AG09309 (cell line): ENCODE data around the gene MADCAM1.

Experiments
- DNase-seq: peaks from one replicate; pipeline ENCODE4 v3.0.0-alpha.2; 2010; ENCODE audit warnings: low read depth
- H3K4me3 ChIP-seq: 2 replicates; pipeline ENCODE4 v1.5.1; 2011; ENCODE audit warnings: mild to moderate bottlenecking, low read depth, low read length, moderate library complexity; ENCODE audit not compliant: control insufficient read depth
- TF ChIP-seq, protein P1 (sequence below): IDR thresholded peaks from 2 replicates; pipeline ENCODE4 v1.5.1; 2011; ENCODE audit warnings: mild to moderate bottlenecking, low read depth, low read length, inconsistent platforms; ENCODE audit not compliant: insufficient read depth, control insufficient read depth; ENCODE audit errors: missing control alignments

MADCAM1 gene

DNA sequence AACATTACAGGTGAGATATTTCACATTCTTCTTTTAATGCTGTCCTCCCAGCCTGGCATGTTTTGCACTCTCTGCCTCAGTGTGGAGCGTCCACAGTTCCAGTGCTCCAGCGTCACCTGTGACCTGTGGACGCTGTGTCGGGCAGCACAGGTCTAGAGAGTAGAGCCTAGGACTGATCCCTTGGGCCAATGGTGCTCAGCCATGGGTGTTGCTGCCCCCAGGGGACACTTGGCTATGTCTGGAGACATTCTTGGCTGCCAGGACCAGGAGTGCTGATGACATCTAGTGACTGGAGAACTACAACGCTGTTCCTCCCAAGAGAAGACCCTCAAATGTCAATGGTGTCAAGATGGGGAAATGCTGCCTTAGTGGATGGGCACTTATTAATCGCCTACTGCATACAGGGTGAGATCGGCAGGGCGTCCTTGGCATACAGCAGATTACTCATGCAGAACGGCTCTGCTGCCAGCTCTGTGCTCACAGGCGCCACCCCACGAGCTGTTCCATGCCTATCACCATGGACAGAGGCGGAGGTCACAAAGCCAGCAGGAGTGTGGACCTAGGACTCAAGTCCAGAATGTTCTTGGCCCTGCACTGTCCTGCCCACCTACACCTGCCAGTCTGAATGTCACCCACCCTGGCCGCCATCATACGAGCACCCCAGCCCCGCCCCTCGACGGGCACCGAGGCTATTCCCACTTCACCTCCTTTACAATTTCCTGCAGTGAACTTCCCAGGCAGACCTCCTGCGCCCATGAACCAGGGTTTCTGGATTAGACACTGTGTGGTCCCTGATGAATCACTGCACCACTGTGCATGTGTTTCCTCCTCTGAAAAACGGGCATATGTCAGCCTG is 13.9 kb upstream of the MADCAM1 start:
- no peak overlapping the region for H3K4me3 ChIP-seq
- DNase-seq: no peak
- TF ChIP-seq, protein P1, sequence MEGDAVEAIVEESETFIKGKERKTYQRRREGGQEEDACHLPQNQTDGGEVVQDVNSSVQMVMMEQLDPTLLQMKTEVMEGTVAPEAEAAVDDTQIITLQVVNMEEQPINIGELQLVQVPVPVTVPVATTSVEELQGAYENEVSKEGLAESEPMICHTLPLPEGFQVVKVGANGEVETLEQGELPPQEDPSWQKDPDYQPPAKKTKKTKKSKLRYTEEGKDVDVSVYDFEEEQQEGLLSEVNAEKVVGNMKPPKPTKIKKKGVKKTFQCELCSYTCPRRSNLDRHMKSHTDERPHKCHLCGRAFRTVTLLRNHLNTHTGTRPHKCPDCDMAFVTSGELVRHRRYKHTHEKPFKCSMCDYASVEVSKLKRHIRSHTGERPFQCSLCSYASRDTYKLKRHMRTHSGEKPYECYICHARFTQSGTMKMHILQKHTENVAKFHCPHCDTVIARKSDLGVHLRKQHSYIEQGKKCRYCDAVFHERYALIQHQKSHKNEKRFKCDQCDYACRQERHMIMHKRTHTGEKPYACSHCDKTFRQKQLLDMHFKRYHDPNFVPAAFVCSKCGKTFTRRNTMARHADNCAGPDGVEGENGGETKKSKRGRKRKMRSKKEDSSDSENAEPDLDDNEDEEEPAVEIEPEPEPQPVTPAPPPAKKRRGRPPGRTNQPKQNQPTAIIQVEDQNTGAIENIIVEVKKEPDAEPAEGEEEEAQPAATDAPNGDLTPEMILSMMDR: no peak

DNA sequence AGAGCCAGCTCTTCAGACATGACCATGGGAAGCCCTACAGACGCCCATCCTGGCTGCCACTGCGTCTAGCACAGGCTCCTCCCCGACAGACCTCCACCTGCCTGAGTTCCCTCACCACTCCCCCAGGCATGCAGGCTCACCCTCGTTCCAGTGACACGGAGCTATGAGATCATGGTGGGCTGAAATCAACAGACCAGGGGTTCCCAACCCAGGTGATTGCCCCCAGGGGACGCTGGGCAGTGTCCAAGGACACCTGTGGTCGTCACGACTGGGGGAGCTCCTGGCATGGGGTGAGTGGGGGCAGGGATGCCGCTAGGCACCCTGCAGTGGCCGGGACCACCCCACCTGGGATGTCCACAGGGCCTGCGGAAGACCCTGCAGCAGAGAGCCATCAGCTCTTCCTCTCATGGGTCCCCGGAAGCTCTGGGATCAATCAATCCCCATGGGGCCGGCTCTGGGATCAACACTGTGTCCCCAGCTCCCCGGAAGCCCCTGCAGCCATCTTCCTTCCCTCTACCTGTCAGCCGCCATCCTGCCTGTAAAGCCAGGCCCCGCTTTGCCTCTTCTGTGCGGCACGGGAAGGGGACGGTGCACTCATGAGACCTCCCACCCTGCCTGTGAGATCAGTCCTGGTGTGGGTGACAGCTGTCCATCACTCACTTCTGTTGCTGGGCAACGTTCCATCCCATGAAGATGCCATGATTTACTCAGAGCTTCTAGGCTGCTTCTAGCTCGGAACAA is 12.8 kb upstream of the MADCAM1 start:
- TF ChIP-seq, protein P1: no peak
- no peak for DNase-seq
- H3K4me3 ChIP-seq: no peak overlapping the region

DNA sequence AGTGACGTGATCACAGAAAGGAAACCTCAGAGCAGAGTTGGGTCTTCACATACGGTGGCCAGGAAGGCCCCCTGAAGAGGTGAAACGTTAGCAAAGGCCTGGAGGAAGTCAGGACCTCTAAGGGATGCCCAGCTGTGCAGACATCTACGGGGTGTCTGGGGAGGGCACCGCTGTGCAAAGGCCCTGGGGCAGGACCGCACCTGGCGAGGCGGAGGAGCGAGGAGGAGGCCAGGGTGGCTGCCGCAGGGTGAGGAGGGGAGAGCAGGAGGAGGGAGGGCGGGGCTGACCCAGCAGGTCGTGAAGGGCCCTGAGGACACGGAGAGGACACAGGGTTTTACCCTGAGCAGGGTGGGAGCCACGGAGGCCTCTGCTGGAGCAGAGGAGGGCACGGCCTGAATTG is 11.8 kb upstream of the MADCAM1 start:
- TF ChIP-seq, protein P1: no peak
- no peak overlapping the region for H3K4me3 ChIP-seq
- DNase-seq: no peak

DNA sequence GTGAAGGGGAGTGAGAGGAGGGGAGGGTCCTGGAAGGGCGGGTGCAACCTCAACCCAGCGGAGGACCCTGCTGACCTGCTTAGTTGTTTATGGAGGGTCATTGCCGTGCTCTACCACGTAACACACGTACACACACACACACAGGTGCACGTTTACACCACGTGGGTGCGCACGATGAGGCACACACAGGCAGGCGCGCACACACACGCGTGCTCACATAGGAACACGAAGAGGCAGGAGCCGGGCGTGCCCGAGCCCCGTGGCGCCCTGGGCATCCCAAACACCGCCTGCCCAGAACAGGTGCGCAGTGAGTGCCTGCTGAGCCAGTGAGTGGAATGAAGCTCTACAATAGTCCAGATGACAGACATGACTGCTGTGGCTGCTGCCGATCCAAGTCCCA is 11.2 kb upstream of the MADCAM1 start:
- no peak overlapping the region for H3K4me3 ChIP-seq
- TF ChIP-seq, protein P1: no peak
- no peak for DNase-seq

DNA sequence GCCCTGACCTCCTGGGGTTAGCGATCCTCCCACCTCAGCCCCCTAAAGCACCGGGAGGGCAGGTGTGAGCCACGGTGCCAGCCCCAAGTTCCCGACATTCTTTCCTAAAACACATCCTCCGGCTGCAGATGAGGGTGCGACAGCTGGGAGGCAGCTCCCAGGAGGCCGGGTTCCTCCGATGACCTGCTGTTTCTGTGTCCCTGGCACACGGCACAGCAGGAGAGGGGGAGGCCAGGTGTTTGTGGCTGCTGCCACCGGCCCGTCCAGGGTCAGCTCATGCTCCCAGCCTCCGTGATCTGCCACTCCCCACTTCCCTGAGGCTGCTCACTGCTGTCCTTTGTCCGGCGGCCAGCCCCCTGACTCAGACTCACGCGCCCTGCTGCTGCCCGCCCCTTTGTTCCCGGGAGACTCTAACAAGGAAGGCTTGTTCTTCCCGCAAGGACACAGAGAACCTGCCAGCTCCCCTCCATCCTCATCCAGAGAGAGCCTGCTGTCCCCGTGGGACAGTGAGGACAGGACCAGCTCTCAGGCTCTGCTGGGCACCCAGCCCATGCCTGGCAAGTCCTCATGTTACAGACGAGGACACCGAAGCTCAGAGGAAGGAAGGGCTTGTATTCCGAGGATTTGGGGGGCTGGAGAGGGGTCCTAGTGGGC is 10.6 kb upstream of the MADCAM1 start:
- no peak overlapping the region for H3K4me3 ChIP-seq
- TF ChIP-seq, protein P1: no peak
- DNase-seq: no peak
